HG03378 (cell line): ENCODE measurements around the gene RFC4.
"Not testable (repeated sequence)": the region's sequence is repeated elsewhere in the genome, so short reads cannot be mapped to it uniquely, and the experiment has no call there.

Experiments
- ATAC-seq: cut with Tn5 transposase; IDR thresholded peaks from one replicate; pipeline ENCODE4 v1.9.1; 2021; ENCODE audit warnings: mild to moderate bottlenecking, moderate library complexity; ENCODE audit not compliant: unreplicated experiment

The RFC4 gene, protein sequence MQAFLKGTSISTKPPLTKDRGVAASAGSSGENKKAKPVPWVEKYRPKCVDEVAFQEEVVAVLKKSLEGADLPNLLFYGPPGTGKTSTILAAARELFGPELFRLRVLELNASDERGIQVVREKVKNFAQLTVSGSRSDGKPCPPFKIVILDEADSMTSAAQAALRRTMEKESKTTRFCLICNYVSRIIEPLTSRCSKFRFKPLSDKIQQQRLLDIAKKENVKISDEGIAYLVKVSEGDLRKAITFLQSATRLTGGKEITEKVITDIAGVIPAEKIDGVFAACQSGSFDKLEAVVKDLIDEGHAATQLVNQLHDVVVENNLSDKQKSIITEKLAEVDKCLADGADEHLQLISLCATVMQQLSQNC

DNA sequence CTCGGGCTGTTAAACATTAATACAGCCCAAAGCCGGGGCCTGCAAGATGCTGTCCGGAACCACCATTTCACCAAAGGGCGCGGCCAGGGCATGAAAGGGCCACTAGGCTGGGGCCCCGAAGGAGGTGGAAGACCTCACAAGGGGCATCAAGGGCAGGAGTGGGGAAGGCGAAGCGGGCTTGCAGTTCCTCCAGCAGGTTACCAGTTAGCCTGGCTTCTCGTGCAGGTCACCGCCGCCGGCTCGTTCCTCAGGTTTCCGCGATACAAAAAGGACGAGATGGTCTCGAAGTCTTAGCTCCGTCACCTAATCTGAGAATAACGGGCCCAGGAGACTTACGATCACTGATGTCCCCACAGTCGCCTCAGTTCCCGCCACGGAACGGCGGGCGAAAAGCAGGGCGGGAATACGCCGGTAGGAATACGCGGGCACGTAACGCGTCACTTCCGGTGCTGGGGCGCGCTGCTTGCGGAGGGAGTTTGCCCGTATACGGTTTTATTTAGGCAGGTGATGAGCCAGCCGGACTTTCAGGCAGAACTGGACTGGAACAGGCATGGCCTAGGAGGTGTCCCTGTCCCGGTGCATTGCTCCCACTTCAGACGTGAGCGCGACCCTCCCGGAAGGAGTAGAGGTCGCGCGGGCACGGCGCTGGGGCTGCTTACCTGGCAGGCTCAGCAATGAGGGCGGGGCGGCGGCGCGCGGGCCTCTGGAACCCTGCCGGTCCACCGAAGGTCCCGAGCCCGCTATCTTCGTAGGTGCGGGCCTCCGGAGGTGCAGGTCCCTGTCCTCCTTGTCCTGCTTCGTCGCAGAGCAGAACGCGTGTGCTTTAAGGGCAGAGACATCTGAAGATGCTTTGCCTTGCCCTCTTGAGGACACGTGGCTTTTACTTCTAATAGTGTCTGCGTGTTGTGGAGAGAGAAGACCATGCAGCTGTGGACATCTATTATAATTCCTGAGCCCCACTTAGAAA lies at the start of gene RFC4:
Gene RFC4, minus strand, starts transcription at position 394 of the 967 bp plus-strand sequence. CDS start 1,769 bp downstream, outside the sequence.
- peak; percentile 82 for ATAC-seq

DNA sequence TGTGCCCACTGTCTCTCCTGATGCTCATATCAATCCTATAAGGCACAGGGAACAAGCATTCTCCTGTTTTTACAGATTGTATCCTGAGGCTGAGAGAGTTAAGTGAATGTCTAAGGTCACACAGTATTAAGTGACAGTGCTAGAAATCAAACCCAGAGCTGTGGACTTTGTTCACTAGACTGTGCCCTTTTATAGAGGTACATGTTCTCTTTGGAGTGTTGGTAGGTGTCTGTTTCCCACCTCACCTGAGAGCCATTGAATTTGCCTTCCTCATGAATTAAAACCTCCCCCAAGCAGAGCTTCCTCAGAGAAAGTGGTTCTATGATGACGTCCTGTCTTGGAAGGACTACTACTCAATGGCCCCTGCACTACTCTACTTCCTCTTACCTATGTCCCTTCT lies 48.7 kb upstream of the RFC4 start:
- no peak for ATAC-seq

DNA sequence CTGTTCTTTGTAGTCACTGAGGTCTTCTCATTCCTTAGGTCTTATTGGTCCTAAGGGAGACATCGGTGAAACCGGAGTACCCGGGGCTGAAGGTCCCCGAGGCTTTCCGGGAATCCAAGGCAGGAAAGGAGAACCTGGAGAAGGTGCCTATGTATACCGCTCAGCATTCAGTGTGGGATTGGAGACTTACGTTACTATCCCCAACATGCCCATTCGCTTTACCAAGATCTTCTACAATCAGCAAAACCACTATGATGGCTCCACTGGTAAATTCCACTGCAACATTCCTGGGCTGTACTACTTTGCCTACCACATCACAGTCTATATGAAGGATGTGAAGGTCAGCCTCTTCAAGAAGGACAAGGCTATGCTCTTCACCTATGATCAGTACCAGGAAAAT lies 47.9 kb upstream of the RFC4 start:
- no peak for ATAC-seq

DNA sequence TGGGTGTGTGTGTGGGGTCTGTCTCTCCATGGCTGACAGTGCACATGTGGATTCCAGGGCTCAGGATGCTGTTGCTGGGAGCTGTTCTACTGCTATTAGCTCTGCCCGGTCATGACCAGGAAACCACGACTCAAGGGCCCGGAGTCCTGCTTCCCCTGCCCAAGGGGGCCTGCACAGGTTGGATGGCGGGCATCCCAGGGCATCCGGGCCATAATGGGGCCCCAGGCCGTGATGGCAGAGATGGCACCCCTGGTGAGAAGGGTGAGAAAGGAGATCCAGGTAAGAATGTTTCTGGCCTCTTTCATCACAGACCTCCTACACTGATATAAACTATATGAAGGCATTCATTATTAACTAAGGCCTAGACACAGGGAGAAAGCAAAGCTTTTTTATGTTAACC lies 46.7 kb upstream of the RFC4 start:
- no peak for ATAC-seq

DNA sequence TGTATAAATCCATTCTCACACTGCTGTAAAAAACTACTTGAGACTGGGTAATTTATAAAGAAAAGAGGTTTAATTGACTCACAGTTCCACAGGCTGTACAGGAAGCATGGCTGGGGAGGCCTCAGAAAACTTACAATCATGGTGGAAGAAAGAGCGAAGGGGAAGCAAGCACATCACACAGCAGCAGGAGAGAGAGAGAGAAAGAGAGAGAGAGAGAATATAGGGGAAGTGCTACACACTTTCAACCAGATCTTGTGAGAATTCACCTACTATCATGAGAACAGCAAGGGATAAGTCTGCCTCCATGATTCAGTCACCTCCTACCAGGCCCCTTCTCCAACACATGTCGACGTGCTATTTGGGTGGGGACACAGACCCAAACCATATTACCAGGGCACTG lies 45.6 kb upstream of the RFC4 start:
- ATAC-seq: not testable (repeated sequence)

DNA sequence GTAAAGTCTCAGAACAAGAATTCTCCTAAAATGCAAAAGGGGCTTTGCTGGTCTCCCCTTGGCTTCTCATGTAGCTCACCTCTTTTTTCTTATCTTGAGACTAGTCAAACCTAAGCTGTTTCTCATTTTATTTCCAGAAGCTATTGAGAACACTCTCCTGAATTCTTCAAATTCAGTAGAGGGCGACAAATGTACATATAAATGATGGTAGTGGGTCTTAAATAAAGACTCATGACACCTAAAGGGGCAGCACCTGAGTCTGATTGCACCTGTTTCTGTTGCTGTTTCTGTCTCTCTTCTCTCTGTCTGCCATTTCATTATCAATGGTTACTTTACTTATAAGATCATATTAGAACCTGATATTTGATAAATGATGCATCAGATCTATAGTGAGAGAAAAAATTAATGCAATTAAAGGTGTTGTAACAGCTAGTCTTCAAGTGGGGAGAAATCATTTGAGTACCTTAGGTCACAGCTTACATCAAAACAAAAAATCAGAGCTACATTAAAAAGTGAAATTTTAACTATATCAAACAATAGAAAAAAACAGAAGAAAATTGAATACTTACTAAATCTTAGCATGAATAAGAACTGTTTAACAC lies 43.2 kb upstream of the RFC4 start:
- peak; percentile 74 for ATAC-seq

DNA sequence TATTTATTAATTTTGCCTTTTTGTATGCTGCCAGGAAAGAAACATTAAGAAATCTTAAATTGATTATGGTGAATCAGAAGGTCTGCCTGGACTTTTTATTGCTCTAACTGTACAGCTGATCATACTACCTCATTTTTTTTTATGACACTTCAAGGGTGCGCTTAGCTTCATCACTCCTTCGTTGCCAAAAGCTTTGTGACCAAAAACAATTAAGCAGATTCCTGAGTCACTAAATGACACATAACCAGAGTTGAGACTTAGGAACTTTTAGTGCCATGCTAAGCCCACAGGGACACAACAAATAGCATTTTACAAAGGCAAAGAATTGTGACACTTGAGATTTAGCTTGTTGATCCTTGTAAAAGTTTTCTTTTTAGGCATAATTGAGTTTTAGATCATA lies 41.2 kb upstream of the RFC4 start:
- no peak for ATAC-seq

DNA sequence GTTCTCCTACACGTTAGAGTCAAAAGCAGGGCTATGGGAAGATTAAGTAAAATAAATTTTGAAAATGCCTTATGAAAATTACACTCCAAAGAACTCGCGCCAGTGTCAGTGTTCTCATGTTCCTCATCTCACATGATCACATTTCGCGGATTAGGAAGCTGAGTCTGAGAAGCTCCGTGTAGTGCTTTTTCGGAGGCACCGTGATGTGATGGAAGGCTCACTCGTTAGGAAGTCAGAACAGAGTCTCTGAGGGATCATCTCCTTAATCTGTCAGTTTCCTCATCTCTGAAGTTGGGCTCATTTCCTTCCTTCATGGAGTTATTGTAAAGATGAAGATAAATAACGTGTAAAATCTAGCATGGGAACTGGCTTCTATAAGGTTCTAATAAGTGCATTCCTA lies 39.5 kb upstream of the RFC4 start:
- ATAC-seq: no peak

DNA sequence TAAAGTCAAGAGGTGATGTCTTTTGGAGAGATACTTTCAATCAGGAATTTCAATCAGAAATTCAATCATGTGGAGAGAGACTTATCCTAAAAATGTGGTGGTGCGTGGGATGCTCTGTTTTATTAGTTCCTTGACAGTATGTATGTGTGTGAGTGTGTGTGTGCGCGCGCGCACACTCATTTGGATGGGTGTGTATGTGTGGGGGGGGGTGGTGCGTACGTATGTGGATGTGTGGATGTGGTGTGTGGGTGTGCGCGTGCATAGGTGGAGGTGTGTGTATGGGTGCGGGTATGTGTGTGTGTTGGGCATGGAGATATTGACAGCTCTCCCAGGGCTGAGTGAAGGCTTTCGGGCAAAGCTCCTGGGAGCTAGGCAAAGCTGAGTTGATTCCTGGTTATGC lies 38.6 kb upstream of the RFC4 start:
- no peak for ATAC-seq

DNA sequence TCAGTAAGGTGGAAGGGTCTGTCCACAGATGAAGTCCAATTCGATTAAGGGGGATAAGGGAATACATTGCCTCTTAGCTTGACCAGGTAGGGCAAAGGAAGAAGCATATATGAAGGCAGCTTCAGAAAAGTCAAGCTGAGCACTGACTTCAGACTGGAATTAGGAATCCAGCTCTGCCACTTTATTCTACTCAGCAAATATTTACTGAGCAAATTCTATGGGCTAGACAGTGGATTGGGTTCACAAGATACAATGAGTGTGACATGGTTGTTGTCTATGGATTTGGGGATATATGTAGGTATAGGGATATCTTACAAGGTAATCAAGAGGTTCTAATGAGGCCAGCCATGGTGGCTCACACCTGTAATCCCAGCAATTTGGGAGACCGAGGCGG lies 36.8 kb upstream of the RFC4 start:
- no peak for ATAC-seq

DNA sequence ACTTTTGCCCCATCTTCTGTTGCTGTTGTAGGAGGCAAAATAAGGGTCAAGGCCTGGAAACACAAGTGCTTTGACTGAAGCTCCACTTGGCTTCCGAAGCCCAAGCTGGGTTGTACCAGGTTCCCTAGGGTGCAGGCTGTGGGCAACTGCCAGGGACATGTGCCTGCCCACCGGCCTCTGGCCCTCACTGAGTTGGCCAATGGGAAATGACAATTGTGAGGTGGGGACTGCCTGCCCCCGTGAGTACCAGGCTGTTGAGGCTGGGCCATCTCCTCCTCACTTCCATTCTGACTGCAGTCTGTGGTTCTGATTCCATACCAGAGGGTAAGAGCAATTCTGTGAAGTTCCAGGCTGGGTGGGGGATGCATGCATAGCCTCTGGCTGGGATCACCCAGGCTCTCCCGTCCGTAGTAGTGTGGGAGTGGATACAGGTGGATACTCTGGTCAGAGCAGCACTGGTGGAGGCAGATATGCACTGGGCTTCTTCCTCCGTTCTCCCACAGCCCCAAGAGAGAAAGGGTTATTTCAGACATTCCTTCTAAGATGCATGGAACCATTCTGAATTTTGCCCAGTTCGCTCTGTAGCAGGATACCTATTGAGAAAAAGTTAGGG lies 36.2 kb upstream of the RFC4 start, which contains the start of gene ADIPOQ:
Gene ADIPOQ, plus strand, starts transcription at position 285 of the 613 bp plus-strand sequence. CDS start 10,349 bp downstream, outside the sequence.
- ATAC-seq: no peak

DNA sequence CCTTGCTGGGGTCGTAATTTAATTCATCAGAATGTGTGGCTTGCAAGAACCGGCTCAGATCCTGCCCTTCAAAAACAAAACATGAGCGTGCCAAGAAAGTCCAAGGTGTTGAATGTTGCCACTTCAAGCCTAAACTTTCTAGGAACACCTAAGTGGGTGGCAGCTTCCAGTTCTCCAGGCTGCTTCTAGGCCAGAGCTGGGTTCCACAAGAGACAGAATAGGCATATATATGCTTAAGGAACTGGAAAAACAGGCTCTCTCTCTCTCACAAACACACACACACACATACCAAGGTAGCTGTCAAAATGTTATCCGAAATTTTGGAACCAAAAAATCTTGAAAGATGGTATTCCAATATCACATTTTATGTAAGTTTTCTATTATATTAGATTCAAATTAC lies 35.3 kb upstream of the RFC4 start:
- no peak for ATAC-seq

DNA sequence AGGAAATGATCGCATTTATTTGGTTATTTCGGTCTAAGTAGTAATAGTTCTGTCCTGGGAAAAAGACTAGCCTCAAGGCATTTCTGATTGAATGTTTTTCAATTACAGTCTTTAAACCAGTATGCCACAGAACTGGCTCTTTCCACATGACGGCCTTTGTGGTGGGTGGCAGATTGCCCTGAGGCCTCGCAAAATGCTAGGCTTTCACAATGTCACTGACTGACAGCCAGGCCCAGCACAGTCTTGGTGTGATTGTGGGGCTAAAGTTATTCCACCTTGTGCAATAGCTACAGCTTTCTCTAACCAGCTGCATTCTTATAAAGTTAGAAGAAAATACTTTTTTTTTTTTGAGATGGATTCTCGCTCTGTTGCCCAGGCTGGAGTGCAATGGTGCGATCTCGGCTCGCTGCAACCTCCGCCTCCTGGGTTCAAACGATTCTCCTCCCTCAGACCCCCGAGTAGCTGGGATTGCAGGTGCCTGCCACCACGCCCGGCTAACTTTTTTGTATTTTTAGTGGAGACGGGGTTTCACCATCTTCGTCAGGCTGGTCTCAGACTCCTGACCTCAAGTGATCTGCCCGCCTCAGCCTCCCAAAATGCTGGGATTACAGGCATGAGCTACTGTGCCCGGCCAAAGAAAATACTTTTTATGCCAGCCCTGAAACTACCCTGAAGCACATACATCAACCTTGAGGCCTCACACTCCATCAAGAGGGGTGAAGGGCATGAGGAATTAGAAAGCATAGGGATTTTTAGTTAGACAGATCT lies 33.8 kb upstream of the RFC4 start:
- ATAC-seq: no peak

DNA sequence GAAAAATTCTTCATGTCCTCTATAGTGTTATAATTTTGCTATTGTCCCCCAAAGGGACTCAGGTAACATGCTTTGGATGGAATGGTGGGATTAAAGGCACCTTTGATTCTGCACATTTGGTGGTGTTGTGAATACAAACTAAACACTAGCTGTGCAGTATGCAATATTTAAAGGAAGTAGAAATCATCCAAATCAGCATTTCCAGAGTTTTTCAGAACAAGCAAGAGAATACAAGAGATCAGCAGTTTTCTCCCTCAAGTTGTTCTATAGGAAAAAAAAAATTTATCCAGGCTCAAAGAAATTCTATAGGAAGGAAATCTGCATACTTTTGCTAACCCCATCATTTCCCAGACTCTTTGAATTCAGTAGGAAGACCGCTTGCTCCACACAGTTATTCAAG lies 26.0 kb upstream of the RFC4 start:
- ATAC-seq: no peak

DNA sequence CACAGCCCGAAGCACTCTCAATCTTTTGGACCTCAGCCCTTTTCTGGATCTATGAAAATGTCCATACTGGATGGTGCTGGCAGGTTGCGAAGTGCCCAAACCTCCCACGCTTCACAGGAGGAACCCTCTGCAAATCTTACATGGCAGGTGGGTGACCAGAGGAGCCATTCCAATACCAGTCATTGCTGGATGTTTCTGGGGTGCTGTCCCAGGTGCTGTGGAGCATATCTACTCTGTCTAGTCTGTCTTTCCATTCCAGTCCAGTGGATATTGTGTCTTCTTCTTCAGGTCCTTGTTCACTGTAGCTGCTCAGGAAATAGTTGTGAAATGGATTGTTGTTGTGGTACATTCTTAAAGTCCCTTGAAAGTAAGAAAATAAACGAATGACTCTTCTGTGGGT lies 25.5 kb upstream of the RFC4 start:
- ATAC-seq: no peak

DNA sequence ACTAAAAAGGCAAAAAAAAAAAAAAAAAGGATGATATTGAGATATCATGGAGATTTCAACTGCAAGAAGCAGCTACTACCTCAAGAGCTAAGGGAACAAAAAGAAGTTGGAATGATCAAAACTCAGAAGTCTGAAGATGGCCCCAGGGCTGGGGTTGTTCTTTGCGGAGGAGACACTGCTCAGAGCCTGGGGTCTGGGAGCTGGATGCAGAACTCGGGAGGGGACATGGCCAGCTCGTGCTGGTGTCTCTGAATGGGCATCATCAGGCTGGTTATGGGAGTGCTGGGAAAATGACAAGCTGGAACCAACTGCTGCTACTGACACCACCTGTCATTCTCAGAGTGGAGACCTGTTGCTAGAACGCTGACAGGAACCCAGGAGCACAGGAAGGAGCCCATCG lies 22.1 kb upstream of the RFC4 start:
- ATAC-seq: no peak

DNA sequence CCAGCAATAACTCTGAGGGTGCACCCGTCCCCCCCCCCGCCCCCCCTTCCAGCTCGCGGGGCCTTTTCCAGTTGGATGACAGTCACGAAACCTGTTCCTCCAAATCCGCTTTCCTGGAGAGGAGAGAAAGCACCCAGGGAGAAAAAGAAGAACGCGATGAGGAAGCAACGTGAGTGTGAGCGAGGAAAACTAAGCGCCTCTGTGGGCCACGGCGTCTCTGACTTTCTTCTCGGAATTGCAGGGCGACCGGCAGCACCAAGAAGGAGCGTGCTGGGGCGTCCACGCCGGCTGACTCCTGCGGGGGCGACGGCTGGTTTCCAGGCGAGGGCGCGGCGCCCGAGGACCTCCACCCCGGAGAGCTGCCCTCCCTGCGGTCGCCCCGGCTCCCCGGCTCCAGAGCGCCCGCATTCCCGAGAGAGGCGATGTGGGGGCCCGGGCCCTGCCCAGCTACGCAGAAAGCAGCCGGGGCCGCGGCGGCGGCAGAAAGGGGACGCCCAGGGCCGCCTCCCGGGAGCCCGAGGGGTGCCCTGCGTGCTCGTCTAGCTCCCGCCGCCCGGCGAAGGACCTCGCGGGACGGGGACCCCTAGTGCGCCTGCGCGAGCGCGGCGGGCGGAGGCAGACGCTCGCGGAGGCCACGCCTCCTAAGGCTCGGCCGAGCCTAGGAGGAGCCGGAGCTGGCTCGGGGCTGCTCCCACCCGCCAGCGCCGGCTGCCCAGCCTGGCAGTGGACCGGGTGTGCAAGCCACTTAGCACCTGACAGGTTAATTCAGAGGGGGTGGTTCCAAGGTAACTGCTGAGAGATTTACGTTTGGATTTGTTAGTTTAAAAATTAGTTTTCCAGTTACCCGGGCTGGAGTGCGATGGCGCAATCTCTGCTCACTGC lies 20.9 kb upstream of the RFC4 start:
- peak; percentile 48 for ATAC-seq

DNA sequence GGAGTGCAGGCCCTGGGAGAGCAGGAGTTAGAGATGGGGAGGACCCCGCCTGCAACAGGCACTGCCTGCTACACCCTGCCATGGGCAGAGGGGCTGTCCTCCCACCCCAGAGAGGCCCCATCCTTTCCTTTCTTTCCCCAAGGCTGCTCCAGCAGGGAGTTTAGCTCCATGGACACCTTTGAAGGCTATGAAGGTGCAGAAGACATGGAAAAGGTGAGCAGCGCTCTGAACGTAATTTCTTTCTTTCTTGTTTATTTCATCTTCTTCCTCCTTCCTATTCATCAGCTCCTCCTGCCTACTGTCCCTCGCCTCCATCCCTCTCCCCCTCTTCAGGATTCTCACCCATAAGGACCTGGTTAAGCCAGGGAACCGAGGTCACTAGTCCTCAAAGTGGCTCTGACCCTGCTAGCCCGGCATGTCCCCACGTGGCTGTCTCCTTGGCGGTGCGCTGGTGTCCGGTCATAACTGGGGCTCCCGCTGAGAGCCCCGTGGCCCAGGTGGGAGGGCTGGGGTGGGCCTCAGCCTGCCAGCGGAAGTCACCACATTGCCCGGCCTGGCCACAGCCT lies 20.2 kb upstream of the RFC4 start:
- ATAC-seq: no peak

DNA sequence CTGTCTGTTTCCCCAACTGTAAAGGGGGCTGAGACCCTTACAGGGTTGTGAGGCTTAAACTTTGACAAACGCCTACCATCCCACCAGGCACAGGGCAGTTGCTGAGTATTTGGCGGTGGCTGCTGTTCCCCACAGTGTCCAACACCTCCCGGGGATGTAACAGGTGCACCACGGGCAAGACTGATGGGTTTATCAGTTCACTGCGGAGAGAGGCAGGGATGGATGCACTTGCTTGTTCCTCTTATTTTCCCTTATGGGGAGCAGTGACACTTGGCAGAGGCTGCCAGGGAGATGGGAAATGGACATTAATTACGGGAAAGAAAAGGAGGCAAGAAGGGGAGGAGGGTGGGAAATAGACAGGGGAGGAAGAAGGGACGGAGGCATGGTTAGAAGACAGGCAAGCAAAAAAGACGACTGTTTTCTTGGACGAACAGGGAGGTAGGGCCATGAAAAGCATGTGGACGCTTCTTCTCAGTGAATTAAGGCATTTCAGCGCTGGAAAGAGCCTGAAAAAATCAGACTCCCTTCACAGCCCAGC lies 19.7 kb upstream of the RFC4 start:
- no peak for ATAC-seq
